Measurements from ENCODE around the gene TFG. TPM values are rescaled to one million over a fixed set of nuclear protein-coding genes. Genes with fewer than 3 reads are reported as not detected.

Gene TFG
- total RNA-seq, 1 experiment from 2014 or later: 138 TPM

DNA sequence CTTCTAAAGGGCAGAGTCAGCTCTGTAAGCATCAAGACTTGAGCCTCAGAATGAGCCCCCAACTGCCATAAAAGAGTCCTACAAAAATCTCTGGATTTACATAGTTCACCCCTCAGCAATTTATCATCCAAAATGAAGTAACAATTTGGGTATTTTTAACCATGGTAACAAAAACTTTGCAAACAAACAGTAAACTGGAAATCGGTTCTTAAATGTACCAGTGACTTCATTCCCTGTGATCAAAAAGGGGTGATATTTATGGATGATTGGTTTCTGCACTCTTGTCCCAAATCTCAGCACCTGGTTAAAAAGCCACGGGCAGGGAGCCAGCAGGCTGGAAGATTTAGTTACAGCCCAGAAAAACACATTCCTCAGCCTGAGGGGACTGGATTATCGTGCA is 73.6 kb downstream of the TFG start:
- Mint-ChIP-seq H3K9me3 (ENCODE audit: unreplicated experiment) (no peaks in the 10 kb centered on the region), H3K27ac (ENCODE audit: unreplicated experiment) (no peak overlapping the region), H3K27me3 (ENCODE audit: insufficient read depth, unreplicated experiment) (peaks cover 6% of the 10 kb centered on the region), H3K36me3 (ENCODE audit: insufficient read depth, unreplicated experiment) (no peaks in the 10 kb centered on the region), H3K4me3 (ENCODE audit: unreplicated experiment) (no peak overlapping the region), H3K4me1 (ENCODE audit: low read depth, unreplicated experiment) (no peaks in the 10 kb centered on the region)
- intact Hi-C loops (cut with micrococcal nuclease; ENCODE audit: unreplicated experiment): no loop called here
- no TSS peak for BruUV-seq (replicated peaks)
- ChIA-PET POLR2A (no interaction called here), CTCF (no interaction called here)
- no peak for DNase-seq
- H3K4me3 ChIP-seq (ENCODE audit: low read depth, low read length): no peak overlapping the region
- H3K36me3 ChIP-seq (ENCODE audit: control insufficient read depth, insufficient read depth, low read length): no peaks in the 10 kb centered on the region
- TF ChIP-seq, protein P1, sequence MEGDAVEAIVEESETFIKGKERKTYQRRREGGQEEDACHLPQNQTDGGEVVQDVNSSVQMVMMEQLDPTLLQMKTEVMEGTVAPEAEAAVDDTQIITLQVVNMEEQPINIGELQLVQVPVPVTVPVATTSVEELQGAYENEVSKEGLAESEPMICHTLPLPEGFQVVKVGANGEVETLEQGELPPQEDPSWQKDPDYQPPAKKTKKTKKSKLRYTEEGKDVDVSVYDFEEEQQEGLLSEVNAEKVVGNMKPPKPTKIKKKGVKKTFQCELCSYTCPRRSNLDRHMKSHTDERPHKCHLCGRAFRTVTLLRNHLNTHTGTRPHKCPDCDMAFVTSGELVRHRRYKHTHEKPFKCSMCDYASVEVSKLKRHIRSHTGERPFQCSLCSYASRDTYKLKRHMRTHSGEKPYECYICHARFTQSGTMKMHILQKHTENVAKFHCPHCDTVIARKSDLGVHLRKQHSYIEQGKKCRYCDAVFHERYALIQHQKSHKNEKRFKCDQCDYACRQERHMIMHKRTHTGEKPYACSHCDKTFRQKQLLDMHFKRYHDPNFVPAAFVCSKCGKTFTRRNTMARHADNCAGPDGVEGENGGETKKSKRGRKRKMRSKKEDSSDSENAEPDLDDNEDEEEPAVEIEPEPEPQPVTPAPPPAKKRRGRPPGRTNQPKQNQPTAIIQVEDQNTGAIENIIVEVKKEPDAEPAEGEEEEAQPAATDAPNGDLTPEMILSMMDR (IDR thresholded peaks at IDR 0.05; ENCODE audit: insufficient read depth in 1 of 2, low read depth in 1 of 2, low read length in 1 of 2, severe bottlenecking in 1 of 2, unreplicated experiment in 1 of 2): no peak
- peaks cover 3% of the 10 kb centered on the region; the same call in 1 of the 2 replicates for H3K9me3 ChIP-seq
- H3K27me3 ChIP-seq (replicated peaks; ENCODE audit: control insufficient read depth, insufficient read depth, low read length): no peaks in the 10 kb centered on the region
- no peaks in the 10 kb centered on the region for H3K4me1 ChIP-seq

DNA sequence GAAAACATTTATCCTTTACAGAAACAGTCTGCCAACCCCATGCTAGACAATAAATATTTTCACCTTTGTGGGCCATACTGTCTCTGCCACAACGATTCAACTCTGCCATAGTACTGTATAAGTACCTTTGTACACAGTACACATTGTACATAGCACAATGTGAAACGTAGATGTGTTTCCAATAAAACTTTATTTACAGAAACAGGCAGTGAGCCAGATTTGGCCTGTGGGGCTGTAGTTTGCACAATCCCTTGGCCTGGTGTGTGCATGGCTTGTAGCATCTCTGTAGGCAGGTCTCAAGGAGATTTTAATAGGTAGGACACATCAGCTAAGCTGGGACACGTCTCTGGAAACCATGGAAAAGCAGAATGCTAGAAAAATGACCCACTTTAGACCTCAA is 74.3 kb downstream of the TFG start:
- DNase-seq: no peak
- Mint-ChIP-seq H3K4me3 (ENCODE audit: unreplicated experiment) (no peak overlapping the region), H3K9me3 (ENCODE audit: unreplicated experiment) (no peaks in the 10 kb centered on the region), H3K27ac (ENCODE audit: unreplicated experiment) (no peak overlapping the region), H3K4me1 (ENCODE audit: low read depth, unreplicated experiment) (no peaks in the 10 kb centered on the region), H3K36me3 (ENCODE audit: insufficient read depth, unreplicated experiment) (no peaks in the 10 kb centered on the region), H3K27me3 (ENCODE audit: insufficient read depth, unreplicated experiment) (peaks cover 6% of the 10 kb centered on the region)
- no peak overlapping the region for H3K4me3 ChIP-seq (ENCODE audit: low read depth, low read length)
- BruUV-seq (replicated peaks): no TSS peak
- POLR2A ChIA-PET: no interaction called here
- CTCF ChIA-PET: no interaction called here
- no peaks in the 10 kb centered on the region for H3K4me1 ChIP-seq
- no peaks in the 10 kb centered on the region for H3K27me3 ChIP-seq (replicated peaks; ENCODE audit: control insufficient read depth, insufficient read depth, low read length)
- TF ChIP-seq, protein P1 (IDR thresholded peaks at IDR 0.05; ENCODE audit: insufficient read depth in 1 of 2, low read depth in 1 of 2, low read length in 1 of 2, severe bottlenecking in 1 of 2, unreplicated experiment in 1 of 2): no peak
- intact Hi-C loops (cut with micrococcal nuclease; ENCODE audit: unreplicated experiment): no loop called here
- H3K36me3 ChIP-seq (ENCODE audit: control insufficient read depth, insufficient read depth, low read length): no peaks in the 10 kb centered on the region
- peaks cover 3% of the 10 kb centered on the region; the same call in 1 of the 2 replicates for H3K9me3 ChIP-seq

GRCh38 chr3:100789579-100789978 is 80.3 kb downstream of the TFG start:
- no TSS peak for BruUV-seq (replicated peaks)
- Mint-ChIP-seq H3K9me3 (ENCODE audit: unreplicated experiment) (no peaks in the 10 kb centered on the region), H3K36me3 (ENCODE audit: insufficient read depth, unreplicated experiment) (no peaks in the 10 kb centered on the region), H3K27me3 (ENCODE audit: insufficient read depth, unreplicated experiment) (peaks cover 6% of the 10 kb centered on the region), H3K4me1 (ENCODE audit: low read depth, unreplicated experiment) (no peaks in the 10 kb centered on the region), H3K27ac (ENCODE audit: unreplicated experiment) (no peak overlapping the region), H3K4me3 (ENCODE audit: unreplicated experiment) (no peak overlapping the region)
- Histone ChIP-seq H3K36me3 (ENCODE audit: control insufficient read depth, insufficient read depth, low read length) (no peaks in the 10 kb centered on the region), H3K9me3 (peaks cover 3% of the 10 kb centered on the region; the same call in 1 of the 2 replicates), H3K27me3 (replicated peaks; ENCODE audit: control insufficient read depth, insufficient read depth, low read length) (no peaks in the 10 kb centered on the region), H3K4me1 (no peaks in the 10 kb centered on the region), H3K4me3 (ENCODE audit: low read depth, low read length) (no peak overlapping the region)
- ChIA-PET POLR2A (no interaction called here), CTCF (no interaction called here)
- no peak for DNase-seq
- TF ChIP-seq, protein P1 (IDR thresholded peaks at IDR 0.05; ENCODE audit: insufficient read depth in 1 of 2, low read depth in 1 of 2, low read length in 1 of 2, severe bottlenecking in 1 of 2, unreplicated experiment in 1 of 2): no peak
- intact Hi-C loops (cut with micrococcal nuclease; ENCODE audit: unreplicated experiment): no loop called here
